AG08395 (cell line): ENCODE results near the gene SELENON.
"Not testable (repeated sequence)": the region's sequence is repeated elsewhere in the genome, so short reads cannot be mapped to it uniquely, and the experiment has no call there.

Source experiments
- DNase-seq: peaks from one replicate; pipeline ENCODE4 v3.0.0; 2012; ENCODE audit warnings: mixed read lengths, low spot score

Gene SELENON

DNA sequence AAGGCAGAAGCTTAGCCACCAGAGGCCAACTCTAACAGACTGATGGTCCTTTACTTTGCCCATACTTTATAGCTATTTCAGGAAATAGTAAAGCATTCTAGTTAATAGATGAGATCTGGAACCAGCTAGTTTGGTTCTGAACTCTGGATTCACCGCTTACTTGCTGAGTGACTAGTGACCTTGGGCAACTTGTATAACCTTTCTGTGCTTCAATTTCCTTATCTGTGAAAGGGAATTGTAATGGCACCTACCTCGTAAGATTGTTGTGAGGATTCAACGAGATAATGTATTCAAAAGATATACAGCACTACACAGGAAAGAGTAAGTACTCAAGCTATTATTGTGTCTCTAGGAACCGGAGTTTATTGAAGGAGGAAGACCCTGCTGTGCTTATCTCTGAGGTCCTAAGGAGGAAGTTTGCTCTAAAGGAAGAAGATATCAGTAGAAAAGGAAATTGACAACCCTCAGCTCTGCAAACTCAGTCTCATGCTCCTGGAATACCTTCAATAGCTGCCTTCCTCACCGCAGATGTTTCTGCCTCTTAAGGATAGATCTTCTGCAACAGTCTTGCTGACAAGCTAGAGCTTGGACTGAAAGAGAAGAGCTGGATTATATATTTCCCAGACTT is 31.7 kb downstream of the SELENON start:
- no peak for DNase-seq

GRCh38 chr1:25832336-25833037 is 32.5 kb downstream of the SELENON start:
- DNase-seq: no peak

GRCh38 chr1:25833158-25833557 is 33.2 kb downstream of the SELENON start:
- DNase-seq: no peak

DNA sequence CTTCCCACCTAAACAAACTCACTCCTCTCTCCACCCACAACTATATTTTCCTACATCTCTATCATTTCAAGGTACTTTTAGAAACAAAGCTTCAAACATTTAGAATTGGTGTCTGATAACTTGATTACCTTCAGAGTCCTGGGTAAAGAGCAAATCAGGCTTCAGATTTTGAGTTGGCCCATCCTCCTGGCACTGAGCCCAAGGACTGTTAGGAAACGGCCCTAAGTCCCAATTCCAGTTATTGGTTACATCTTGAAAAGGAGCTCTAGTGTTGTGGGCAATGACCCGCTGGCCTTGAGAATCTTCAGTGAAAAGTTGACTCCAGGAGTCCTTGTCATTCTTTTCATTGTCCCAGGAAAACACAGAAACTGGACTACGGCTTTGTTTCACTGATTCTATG is 34.9 kb downstream of the SELENON start:
- no peak for DNase-seq

GRCh38 chr1:25836695-25837094 is 36.7 kb downstream of the SELENON start:
- DNase-seq: no peak

DNA sequence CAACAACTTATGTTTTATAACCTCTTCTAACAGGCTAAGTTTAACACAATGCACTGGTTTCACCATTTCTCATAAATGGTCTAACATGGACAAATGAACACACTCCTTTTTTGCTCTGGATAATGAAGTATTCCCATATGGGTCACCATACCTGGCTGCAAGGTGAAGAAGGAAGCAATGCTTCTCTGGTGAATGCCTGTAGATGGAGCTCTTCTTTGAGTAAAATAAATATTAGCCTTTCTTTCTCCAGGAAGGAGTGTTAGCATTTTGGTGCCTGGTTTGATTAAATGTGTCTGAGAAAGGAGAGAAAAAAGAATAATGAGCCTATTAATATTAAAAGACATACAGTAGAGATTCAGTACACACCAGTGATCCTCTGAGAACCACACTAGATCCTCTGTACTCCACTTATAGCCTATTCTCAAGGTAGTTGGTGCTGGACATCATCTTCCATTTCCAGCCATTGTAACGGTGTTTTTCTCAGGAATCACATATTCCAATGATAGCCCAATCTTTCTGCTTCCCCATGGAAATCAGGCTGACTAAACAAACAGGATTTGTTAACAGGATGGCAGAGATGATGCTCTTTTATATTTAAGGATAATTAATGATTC is 37.4 kb downstream of the SELENON start:
- no peak for DNase-seq

GRCh38 chr1:25839808-25840207 is 39.8 kb downstream of the SELENON start:
- DNase-seq: not testable (repeated sequence)

DNA sequence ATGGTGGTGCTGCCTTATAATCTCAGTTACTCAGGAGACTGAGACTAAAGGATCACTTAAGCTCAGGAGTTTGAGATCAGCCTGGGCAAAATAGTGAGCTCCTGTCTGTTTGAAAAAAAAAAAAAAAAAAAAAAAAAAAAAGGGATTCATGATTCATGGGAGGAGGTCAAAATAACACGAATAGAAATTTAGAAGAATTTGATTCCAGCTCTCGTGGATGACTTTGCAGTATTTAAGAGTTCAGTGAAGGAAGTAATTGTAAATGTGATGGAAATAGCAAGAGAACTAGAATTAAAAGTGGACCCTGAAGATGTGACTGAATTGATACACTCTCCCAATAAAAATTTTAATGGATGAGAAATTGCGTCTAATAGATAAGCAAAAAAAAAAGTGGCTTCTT is 43.5 kb downstream of the SELENON start:
- no peak for DNase-seq

DNA sequence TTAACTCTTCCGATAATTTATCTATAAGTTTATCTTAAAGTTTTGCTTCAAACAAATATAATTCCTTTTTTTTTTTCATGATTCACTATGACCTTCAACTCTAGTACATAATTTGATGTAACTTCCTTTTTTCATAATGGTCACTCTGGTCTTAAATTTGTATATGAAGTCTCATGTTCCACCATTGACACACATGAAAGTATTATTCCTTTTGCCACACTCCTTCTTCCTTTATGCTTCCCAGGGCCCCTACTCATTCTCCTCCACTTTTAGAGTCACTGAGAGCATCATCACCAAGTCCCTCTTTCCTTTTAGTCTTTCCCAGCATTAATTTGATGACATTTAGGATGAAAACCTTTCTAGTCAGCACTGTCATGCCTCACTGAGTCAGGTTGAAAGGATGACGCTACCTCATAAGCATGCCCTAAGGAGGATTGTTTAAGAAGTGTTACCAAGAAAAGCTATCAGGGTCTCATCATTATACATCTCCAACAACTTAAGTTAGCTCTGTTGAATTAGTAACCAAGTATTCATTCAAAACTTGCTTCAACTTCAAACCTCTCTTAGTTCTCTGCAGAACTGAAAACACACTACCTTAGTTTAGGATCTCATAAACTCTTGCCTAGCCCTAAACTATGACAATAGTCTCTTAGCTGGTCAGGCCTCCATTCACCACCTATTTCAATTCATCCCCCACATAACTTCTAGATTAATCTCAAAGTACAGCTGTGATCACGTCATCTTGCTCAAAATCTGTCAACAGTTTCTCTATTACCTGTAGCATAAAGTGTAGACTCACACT is 44.7 kb downstream of the SELENON start:
- DNase-seq: no peak

- no peak for DNase-seq
These were observed 45.7 kb downstream of the SELENON start for GRCh38 chr1:25845664-25846063.

GRCh38 chr1:25847929-25848328 is 47.9 kb downstream of the SELENON start:
- DNase-seq: no peak

DNA sequence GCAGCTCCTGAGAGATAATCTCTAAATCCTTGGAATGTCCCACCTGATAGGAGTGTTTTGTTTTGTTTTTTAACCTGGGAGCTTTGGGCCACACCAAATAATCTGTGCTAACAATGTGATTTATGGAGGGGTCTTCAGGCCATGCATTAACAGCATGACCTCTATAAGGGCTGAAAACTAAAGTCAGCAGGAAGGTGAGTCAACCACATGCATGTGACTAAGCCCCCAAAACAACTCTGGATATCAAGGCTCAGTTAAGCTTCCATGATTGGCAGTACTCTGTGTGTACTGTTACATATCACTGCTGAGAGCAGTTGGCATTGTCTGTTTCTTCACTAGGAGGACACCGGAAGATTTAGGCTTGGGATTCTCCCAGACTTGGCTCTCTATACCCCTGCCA is 48.5 kb downstream of the SELENON start:
- DNase-seq: no peak

DNA sequence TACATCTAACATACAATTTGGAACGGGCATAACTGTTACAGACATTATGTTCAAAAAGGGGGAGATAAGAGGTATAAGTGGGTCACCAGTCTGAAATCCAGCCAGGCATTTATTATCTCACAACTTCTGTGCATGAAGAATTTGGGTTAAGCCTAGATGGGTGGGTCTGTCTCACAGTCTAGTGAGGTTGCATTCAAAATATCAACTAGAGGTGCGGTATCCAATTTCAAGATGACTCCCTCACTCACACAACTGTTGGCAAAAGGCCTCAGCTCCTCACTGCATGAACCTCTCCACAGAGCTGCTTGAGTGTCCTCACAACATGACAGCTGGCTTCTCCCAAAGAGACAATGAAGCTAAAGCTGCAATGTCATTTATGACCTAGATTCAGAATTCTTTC is 54.6 kb downstream of the SELENON start:
- no peak for DNase-seq

- DNase-seq: no peak
These were observed 56.9 kb downstream of the SELENON start for GRCh38 chr1:25856856-25857255.

GRCh38 chr1:25858494-25858893 is 58.5 kb downstream of the SELENON start:
- no peak for DNase-seq

DNA sequence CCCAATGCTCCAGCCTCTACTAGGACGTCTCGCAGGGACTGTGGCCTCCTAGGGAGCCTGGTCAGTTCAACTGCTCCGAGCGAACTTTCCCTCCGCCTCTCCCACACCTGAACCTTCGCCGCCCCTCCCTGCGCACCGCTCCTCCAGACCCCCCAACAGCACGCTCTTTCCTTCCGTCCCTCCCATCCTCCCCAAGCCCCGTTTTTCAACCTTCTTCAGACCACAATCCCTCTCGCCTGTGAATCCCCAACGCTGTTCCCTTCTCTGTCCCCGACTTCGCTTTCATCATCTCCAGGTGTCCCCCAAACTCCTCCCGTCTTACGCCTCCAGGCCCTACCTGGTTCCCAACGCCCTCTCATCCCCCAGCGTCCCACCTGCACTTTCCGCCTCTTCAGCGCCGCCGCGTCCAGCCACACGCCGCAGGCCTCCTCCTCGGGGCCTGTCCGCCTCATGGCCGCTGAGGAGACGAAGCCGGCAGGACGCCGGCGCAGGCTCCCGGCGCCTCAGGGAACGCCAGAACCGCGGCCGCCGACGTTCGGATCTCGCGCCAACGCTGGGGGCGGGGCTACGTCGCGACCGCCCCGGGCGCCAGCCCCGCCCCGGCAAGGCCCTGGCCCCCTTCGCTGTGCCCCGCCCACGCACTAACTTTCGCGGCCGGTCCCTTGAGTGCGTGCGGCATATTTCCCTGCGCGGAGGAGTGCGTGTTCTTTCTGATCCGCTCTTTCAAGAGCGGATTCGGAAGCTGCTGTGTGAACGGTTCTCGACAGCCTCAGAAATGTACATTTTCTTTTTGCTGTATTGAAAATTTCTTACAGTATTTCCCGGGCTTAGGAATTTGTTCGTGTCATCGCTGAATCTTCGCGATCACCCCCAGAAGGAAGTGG is 59.2 kb downstream of the SELENON start, which contains the start of gene AUNIP:
TSS of gene AUNIP (minus strand) at position 552 of the 884 bp plus-strand sequence. CDS start at position 452, 100 bp downstream.
- DNase-seq: peak; percentile 98

DNA sequence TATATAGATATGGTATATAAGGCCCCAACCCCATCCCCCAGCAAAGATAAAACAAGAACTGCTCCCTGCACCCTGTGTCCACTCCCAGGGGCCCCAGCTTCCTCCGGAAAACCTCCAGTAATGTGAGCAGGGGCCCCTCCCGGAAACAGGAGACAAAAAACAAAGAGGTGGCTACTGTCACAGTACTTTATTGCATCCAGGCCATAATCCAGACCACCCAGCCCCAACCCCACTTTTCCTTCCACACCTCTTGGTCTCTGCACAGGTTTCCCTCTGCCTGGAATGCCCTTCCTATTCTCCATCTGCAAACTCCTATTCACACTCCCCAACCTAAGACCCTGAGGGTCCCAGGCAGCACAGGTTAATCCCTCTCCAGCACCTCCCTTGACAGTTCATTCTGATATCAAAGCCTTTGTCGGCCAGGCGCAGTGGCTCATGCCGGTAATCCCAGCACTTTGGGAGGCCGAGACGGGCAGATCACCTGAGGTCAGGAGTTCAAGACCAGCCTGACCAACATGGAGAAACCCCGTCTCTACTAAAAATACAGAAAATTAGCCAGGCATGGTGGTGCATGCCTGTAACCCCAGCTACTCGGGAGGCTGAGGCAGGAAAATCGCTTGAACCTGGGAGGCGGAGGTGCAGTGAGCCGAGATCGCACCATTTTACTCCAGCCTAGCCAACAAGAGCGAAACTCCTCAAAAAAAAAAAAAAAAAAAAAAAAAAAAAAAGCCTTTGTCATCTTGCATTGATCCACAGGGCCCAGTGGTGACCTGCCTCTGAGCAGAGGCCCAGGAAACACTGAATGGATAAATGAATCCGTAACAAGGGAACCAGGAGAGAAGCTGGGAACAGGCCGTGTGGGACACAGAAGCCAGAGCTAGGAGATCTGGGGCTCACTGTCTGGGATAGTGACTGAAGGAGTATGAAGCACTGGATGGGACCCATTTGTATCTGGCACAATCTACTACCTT is 61.6 kb downstream of the SELENON start:
- no peak for DNase-seq

- no peak for DNase-seq
These were observed 62.9 kb downstream of the SELENON start for GRCh38 chr1:25862785-25863485.

DNA sequence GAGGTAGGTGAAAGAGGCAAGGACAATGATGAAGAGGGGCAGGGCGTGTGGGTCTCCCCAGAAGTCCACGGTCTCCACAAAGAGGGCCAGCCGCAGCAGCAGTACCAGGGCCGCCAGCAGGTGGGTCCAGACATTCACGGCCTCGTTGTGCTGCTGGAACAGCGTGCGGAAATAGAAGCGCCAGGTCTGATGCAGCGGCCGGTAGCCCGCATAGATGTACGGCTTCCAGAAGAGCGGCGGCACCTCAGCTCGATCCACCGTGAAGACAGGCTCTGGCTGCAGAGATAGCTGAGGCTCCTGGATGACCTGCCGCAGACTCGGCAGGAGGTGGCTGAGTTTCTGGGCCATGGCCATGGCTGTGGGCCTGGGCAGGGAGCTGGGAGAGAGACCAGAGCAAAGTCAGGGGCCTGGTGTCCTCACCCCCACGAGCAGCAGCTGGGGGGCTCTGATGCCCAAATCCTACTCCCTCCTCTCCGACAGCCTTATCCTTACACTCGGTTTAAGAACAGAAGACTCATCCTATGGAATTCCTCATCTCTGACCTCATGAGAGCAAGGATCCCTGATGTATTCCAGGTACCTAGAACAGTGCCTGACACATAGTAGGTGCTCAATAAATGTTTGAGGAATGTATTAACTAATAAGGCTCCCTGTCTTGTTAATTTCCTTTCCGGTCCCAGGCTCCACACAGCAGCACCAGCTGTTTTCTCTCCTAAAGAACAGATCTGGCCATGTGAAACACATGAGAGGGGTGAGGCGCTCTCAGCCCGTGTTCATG is 63.7 kb downstream of the SELENON start:
- DNase-seq: no peak
